Urinary bladder (tissue), 4 donors: Measurements from ENCODE around the gene SPOCK1. TPM values are rescaled to one million over a fixed set of nuclear protein-coding genes. Genes with fewer than 3 reads are reported as not detected.

Experiments used
- DNase-seq: peaks from one replicate; pipeline ENCODE4 v3.0.0-alpha.2; 2015; ENCODE audit errors: extremely low spot score
- H3K27ac ChIP-seq: one replicate; pipeline ENCODE4 v1.5.1; 2013; ENCODE audit warnings: low read depth, mild to moderate bottlenecking, moderate library complexity
- H3K36me3 ChIP-seq: one replicate; pipeline ENCODE4 v1.6.1; 2013; ENCODE audit warnings: mild to moderate bottlenecking, moderate library complexity; ENCODE audit not compliant: insufficient read depth
- H3K4me1 ChIP-seq: one replicate; pipeline ENCODE4 v1.6.1; 2013; ENCODE audit warnings: mild to moderate bottlenecking, moderate library complexity; ENCODE audit not compliant: insufficient read depth
- H3K4me3 ChIP-seq: one replicate; pipeline ENCODE4 v1.5.1; 2013; ENCODE audit warnings: low read depth, low read length
- WGBS: extraction: QIAGEN DNeasy Blood & Tissue Kit; methylation state at CpG from one replicate; pipeline ENCODE4 v1.1.7; 2013; 5-methylcytosine and 5-hydroxymethylcytosine counted together
- polyA plus RNA-seq: library from polyadenylated mRNA; stranded (reverse); fragments of 200-250 nt; gene quantifications from one replicate; pipeline ENCODE4 v1.2.3, GENCODE V29; 2013
- total RNA-seq: library from RNA; depleted of rRNA; stranded (reverse); fragments of >200 nt; gene quantifications from one replicate; pipeline ENCODE4 v1.2.3, GENCODE V29; 2014
- donor health status: healthy with polysubstance abuse.
- donor health status: healthy.

The SPOCK1 gene
- total and polyA plus RNA-seq, 2 donors: 8.9 to 11.2 TPM

GRCh38 chr5:137370096-137371071 is 128.7 kb downstream of the SPOCK1 start:
- H3K4me3 ChIP-seq: no peak overlapping the region
- no peaks in the 10 kb centered on the region for H3K4me1 ChIP-seq
- 88% methylated on average over 15 of the region's 15 CpGs for WGBS
- no peak for DNase-seq
- no peaks in the 10 kb centered on the region for H3K36me3 ChIP-seq
- H3K27ac ChIP-seq: no peak overlapping the region

GRCh38 chr5:137368651-137369050 is 130.5 kb downstream of the SPOCK1 start:
- Histone ChIP-seq H3K27ac (no peak overlapping the region), H3K4me1 (no peaks in the 10 kb centered on the region), H3K4me3 (no peak overlapping the region), H3K36me3 (no peaks in the 10 kb centered on the region)
- 79% methylated on average over 6 of the region's 6 CpGs for WGBS
- no peak for DNase-seq

GRCh38 chr5:137367951-137368350 is 131.2 kb downstream of the SPOCK1 start:
- H3K36me3 ChIP-seq: no peaks in the 10 kb centered on the region
- WGBS: 100% methylated on average over 1 of the region's 1 CpG
- DNase-seq: no peak
- no peak overlapping the region for H3K4me3 ChIP-seq
- H3K4me1 ChIP-seq: no peaks in the 10 kb centered on the region
- no peak overlapping the region for H3K27ac ChIP-seq

DNA sequence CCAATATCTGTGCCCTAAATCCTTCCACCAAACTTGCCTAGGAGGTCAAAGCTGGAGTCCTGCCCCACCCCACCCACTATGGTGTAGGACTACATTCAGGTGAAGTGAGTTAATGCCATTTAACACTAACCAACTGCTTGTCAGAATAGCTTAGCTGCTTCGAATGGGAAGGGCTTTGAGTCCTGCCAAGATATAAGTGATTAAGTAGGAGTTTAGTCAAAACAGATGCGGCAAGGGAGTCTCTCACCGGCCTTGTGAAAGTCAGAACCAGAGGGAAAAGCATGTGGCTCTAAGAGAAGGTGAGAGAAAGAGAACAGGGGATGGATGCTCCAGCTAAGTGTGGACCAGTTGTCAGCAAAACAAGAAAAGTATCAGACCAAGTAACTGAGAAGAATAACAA is 132.6 kb downstream of the SPOCK1 start:
- no peak overlapping the region for H3K4me3 ChIP-seq
- 32% methylated on average over 3 of the region's 3 CpGs for WGBS
- no peaks in the 10 kb centered on the region for H3K4me1 ChIP-seq
- H3K36me3 ChIP-seq: no peaks in the 10 kb centered on the region
- H3K27ac ChIP-seq: no peak overlapping the region
- DNase-seq: no peak

GRCh38 chr5:137365126-137365865 is 133.8 kb downstream of the SPOCK1 start:
- Histone ChIP-seq H3K27ac (no peak overlapping the region), H3K4me3 (no peak overlapping the region), H3K36me3 (no peaks in the 10 kb centered on the region), H3K4me1 (no peaks in the 10 kb centered on the region)
- 39% methylated on average over 3 of the region's 3 CpGs for WGBS
- DNase-seq: no peak

DNA sequence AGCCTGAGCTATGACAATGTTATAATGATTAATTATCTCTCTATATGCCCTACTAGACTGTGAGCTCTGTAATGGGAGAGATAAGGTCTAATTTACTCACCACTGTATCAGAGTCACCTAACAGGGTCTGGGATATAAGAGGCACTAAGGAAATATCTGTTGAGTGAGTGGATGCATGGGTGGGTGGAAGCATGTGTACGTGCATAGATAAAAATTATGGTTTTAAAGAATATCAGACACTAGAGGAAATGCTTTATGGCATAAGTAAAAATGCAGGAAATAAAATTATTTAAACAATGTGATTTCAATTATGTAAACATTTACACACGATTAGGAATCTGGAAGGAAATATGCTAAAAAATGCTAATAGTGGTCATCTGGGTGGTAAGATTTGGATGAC is 137.8 kb downstream of the SPOCK1 start:
- 28% methylated on average over 2 of the region's 2 CpGs for WGBS
- H3K36me3 ChIP-seq: no peaks in the 10 kb centered on the region
- DNase-seq: no peak
- H3K4me1 ChIP-seq: no peaks in the 10 kb centered on the region
- no peak overlapping the region for H3K4me3 ChIP-seq
- no peak overlapping the region for H3K27ac ChIP-seq

DNA sequence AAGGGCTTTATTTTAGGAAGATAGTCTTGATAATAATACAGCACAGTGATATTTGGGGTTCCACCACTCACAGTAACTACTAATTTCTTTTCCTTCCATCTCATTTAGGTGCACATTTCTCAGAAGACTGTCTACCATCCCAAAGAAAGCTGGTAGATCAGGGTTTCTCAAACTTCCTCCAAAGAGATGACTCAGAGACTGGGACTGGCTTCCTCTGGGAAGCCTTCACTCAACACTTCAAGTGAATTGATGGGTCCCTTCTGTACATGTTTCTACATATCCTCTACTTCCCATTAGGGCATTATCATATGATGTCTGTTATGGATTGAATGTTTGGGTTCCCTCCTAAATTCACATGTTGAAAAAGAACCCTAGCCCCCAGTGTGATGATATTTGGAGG is 138.5 kb downstream of the SPOCK1 start:
- no peak overlapping the region for H3K4me3 ChIP-seq
- H3K36me3 ChIP-seq: no peaks in the 10 kb centered on the region
- H3K4me1 ChIP-seq: no peaks in the 10 kb centered on the region
- H3K27ac ChIP-seq: no peak overlapping the region
- no peak for DNase-seq

- H3K36me3 ChIP-seq: no peaks in the 10 kb centered on the region
- no peak overlapping the region for H3K4me3 ChIP-seq
Measured at GRCh38 chr5:137359941-137360340, 139.2 kb downstream of the SPOCK1 start.

GRCh38 chr5:137357436-137357835 is 141.7 kb downstream of the SPOCK1 start:
- DNase-seq: no peak
- WGBS: 75% methylated on average over 3 of the region's 3 CpGs
- Histone ChIP-seq H3K36me3 (no peaks in the 10 kb centered on the region), H3K4me1 (no peaks in the 10 kb centered on the region), H3K27ac (no peak overlapping the region), H3K4me3 (no peak overlapping the region)

More at GRCh38 chr5:137359941-137360340, 139.2 kb downstream of the SPOCK1 start:
- no peak for DNase-seq
- no peaks in the 10 kb centered on the region for H3K4me1 ChIP-seq
- no peak overlapping the region for H3K27ac ChIP-seq

GRCh38 chr5:137356127-137356526 is 143.0 kb downstream of the SPOCK1 start:
- no peak overlapping the region for H3K27ac ChIP-seq
- no peaks in the 10 kb centered on the region for H3K4me1 ChIP-seq
- no peaks in the 10 kb centered on the region for H3K36me3 ChIP-seq
- DNase-seq: no peak
- 89% methylated on average over 4 of the region's 4 CpGs for WGBS
- H3K4me3 ChIP-seq: no peak overlapping the region

DNA sequence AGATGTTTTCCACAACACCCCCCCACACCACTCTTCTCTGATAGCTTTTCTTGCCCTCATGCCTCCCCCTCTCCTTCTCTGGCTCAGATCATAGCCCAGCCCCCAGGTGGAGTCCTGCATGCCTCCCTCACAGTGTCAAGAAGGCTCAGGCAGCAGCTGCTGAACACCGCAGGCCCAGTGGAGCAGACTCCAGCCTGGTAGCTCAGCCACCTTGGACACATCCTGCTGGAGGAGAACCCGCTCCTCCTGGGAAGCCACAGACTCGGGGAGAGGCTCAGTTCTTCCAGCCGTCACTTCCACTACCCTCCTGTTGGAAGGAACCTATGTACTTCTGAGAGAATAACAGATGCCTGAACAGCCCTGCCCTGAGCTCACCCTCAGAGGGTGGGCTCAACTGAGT is 143.4 kb downstream of the SPOCK1 start:
- Histone ChIP-seq H3K36me3 (no peaks in the 10 kb centered on the region), H3K4me1 (no peaks in the 10 kb centered on the region), H3K27ac (no peak overlapping the region), H3K4me3 (no peak overlapping the region)
- no peak for DNase-seq
- 85% methylated on average over 4 of the region's 4 CpGs for WGBS

- Histone ChIP-seq H3K27ac (no peak overlapping the region), H3K4me1 (no peaks in the 10 kb centered on the region)
- WGBS: 79% methylated on average over 5 of the region's 5 CpGs
Measured at GRCh38 chr5:137352095-137352494, 147.0 kb downstream of the SPOCK1 start.

GRCh38 chr5:137350791-137351190 is 148.3 kb downstream of the SPOCK1 start:
- Histone ChIP-seq H3K27ac (no peak overlapping the region), H3K4me3 (no peak overlapping the region), H3K4me1 (no peaks in the 10 kb centered on the region), H3K36me3 (no peaks in the 10 kb centered on the region)
- DNase-seq: no peak
- 92% methylated on average over 6 of the region's 6 CpGs for WGBS

More at GRCh38 chr5:137352095-137352494, 147.0 kb downstream of the SPOCK1 start:
- no peak for DNase-seq
- H3K36me3 ChIP-seq: no peaks in the 10 kb centered on the region
- no peak overlapping the region for H3K4me3 ChIP-seq

GRCh38 chr5:137348759-137349158 is 150.4 kb downstream of the SPOCK1 start:
- Histone ChIP-seq H3K4me1 (no peaks in the 10 kb centered on the region), H3K4me3 (no peak overlapping the region), H3K36me3 (no peaks in the 10 kb centered on the region), H3K27ac (no peak overlapping the region)
- DNase-seq: no peak
- WGBS: 81% methylated on average over 3 of the region's 3 CpGs
